Activated naive CD4-positive, alpha-beta T cell (primary cell): ENCODE data around the gene SFMBT2.

Source experiments
- DNase-seq, 4 experiments: peaks; one replicate each; lab custom pipeline; 2025; lab: John Stamatoyannopoulos, UW

Gene SFMBT2

GRCh38 chr10:7298495-7298894 is 112.3 kb downstream of the SFMBT2 start:
- DNase-seq: no peak

DNA sequence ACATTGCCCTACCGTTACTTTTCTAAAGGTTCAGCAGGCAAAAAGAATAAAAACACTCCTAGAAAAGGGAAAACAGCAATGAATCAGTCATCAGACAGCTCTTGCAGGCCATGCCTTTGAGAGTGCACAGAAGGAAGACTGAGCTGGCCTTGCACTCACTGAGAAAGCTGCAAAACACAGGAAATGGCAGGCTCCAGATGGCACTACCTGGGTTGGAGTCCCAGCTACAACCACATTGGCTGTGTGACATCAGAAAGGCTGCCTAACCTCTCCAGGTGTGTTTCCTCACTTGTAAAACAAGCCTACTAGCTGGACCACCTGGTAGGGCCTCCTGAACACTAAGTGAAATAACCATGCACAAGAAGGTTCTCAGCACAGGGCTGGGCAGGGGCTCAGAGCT is 113.7 kb downstream of the SFMBT2 start:
- peak in 1 of 4 experiments; percentile 18 for DNase-seq

DNA sequence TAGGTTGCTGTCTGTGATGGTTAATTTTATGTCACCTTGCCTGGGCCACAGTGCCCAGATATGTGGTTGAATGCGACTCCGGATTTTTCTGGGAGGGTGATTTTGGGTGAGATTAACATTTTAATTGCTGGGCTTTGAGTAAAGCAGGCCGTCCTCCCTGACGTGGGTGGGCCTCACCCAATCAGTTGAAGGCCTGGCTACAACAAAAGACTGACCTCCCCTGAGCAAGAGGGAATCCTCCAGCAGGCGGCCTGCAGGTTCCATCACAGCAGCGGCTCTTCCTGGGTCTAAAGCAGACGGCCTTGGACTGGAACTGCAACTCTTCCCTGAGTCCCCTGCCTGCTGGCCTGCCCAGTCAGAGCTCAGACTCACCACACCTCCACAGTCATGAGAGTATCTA is 114.2 kb downstream of the SFMBT2 start:
- DNase-seq: no peak

- DNase-seq: no peak
Observed at GRCh38 chr10:7296076-7296475, 114.8 kb downstream of the SFMBT2 start.

- DNase-seq: no peak
Observed at GRCh38 chr10:7293378-7293920, 117.4 kb downstream of the SFMBT2 start.

- no peak for DNase-seq
Observed at GRCh38 chr10:7291487-7292270, 119.2 kb downstream of the SFMBT2 start.

- no peak for DNase-seq
Observed at GRCh38 chr10:7288060-7288690, 122.7 kb downstream of the SFMBT2 start.

GRCh38 chr10:7287377-7287776 is 123.5 kb downstream of the SFMBT2 start:
- no peak for DNase-seq

- no peak for DNase-seq
Observed at GRCh38 chr10:7285522-7286322, 125.1 kb downstream of the SFMBT2 start.

DNA sequence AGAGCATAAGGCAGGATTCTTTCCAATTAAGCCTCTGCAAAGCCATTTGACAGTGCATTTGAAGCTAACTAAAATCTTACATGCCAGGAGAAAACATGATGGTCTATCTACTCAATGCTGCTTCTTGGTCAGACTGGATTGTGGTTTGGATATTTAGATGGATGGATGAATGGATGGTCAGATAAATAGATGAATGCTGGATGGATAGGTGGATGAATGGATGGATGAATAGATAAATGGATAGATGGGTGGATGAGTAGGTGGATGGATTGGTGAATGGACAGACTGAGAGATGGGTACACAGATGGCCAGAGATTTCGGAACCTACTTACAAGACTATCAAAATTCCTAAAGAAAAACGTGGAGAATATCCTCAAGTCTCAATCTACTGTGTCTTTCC is 127.6 kb downstream of the SFMBT2 start:
- DNase-seq: no peak

DNA sequence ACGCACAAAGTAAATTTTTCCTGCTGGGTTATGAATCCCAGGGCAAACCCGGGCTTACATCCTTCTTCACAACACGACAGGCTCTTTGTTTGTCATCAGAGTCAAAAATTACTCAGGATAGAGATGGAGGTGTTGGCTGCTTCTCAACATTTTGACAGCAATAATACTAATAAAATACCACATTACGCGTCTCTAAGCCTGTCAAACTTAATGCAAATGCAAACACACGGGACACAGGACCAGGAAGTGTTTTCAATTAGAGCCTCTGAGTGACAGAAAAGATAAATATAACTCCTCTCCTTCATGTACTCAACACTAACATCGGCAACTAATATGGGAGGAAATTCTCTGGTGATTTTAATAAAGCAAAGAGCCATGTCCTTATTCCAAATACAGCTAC is 128.4 kb downstream of the SFMBT2 start:
- no peak for DNase-seq

DNA sequence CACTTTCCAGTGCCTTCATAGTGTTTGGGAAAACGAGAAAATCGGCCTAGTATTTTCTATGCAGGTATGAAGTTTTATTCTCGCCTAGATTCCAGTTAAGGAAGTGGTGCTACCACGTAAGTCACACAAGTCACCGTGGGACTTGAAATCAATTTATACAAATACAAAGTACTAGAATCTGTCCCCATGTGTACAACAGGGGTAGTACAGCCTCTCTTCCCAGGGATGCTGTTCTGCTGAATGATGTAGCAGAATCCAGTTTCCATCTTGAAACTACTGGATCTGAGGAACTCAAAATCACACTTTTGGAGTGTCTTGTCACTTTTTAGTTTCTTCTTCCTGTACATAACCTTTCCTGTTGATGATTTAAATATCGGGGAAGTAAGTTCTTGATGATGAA is 129.4 kb downstream of the SFMBT2 start:
- no peak for DNase-seq

DNA sequence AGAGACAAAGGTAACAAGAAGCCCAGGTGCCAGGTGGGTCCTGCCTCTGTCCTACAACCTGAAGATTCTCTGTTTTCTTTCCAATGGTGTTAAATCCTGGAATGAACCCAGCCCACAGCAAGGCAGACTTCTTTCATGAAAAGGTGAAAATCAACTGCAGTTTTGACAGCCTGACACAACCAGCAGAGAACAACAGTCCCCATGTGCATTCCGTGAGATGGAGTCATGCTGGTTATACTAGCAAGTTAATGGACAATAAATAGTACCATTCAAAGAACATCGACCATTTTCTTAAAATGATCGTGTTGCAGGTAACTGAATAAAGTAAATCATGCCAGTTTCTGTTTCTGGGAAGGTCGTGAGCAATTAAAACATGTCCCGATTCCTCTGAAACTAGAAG is 131.5 kb downstream of the SFMBT2 start:
- DNase-seq: no peak

DNA sequence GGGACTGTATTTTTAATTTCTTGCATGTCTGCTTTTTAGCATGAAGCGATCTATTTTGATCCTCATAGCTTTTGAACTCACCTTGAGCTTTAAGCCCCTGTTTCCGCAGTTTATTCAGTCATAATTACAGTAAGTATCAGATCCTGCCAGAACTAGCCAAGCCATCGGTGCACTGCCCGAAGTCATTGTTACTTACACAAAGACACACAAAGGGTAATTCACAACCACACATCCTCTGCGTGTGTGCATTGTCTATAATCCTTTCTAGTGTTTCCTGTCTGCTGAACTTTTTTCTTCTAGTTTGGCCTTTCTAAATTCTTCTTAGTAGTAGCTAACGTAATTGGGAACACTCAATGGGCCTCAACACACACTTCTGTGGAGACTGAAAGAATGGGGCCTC is 133.0 kb downstream of the SFMBT2 start:
- no peak for DNase-seq

GRCh38 chr10:7277432-7277831 is 133.4 kb downstream of the SFMBT2 start:
- no peak for DNase-seq

- DNase-seq: no peak
Observed at GRCh38 chr10:7275761-7276440, 134.9 kb downstream of the SFMBT2 start.

DNA sequence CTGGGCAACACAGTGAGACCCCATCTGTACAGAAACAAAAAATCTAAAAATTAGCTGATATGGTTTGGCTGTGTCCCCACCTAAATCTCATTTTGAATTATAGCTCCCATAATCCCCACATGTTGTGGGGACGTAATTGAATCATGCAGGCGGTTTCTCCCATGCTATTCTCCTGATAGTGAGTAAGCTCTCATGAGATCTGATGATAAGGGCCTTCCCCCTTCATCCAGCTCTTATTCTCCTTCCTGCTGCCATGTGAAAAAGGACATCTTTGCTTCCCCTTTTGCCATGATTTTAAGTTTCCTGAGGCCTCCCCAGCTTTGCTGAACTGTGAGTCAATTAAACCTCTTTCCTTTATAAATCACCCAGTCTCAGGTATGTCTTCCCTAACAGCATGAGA is 136.5 kb downstream of the SFMBT2 start:
- no peak for DNase-seq

DNA sequence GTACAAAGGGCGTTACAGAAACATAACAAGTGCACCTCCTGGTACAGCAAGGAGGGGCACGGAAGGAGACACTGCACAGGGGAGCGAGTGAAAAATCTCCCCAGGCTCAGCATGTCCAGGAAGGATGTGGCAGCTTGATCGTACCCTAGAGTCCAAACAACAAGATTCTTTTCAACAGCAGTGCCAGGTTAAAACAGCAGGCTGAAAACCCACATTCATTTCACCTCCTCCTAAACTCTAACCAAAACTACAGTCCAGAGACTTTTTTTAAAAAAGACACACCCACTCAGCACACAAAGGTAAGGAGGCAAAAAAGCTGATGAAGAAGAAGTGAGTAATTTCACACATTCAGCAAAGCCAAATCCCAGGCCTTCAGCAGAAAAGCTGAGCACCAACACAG is 138.8 kb downstream of the SFMBT2 start:
- peak in 1 of 4 experiments; percentile 16 for DNase-seq

DNA sequence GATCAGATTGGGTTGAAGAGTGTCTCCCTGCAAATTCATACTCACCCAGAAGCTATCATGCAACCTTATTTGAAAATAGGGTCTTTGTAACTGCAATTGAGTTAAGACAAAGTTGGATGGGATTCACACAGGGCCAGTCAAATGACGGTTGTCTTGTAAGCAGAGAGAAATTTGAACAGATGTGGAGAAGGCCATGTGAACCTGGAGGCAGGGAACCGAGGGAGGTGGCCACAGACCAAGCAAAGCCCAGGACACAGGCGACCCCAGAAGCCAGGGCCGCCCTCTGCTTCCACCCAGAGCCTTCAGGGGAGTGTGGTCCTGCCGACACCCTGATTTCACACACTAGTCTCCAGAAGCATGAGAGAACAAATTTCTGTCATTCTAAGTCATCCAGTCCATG is 140.8 kb downstream of the SFMBT2 start:
- no peak for DNase-seq

- no peak for DNase-seq
Observed at GRCh38 chr10:7267142-7267541, 143.7 kb downstream of the SFMBT2 start.

DNA sequence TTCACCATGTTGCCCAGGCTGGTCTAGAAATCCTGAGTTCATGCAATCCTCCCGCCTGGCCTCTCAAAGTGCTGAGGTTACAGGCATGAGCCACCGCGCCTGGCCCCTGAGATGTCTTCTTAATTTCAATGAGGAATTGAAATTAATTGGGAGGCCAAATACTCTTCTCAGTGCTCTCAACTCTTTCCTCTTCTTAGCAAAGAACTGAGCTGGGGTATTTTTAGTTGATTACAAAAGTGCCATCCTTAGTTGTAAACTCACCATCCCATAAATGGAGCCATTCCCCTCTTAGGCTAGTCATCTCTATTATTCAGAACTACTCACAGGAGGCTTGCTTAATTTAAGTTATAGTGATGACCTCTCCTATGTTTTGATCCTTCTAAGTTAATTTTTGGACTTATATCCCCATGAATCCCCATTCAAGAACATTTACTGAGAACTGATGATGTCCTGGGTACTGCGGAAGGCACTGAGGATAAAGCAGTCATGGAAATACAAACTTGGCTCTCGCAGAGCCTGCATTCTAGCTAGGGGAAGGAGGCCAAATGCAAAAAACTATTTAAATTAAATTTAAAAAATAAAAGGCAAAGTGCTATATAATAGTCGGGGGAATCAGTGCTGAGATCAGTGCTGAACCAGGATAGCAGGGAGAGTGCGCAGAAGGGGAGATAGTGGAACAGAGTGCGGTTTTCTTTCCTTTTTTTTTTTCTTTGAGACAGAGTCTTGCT is 145.3 kb downstream of the SFMBT2 start:
- DNase-seq: no peak
